Limb (tissue), 2 donors: ENCODE measurements around the gene SIGLEC1.

Experiments used
- DNase-seq, 2 donors: peaks; one replicate each; pipeline ENCODE4 v3.0.0-alpha.2; 2016; ENCODE audit errors: extremely low spot score in 2 of 2

The SIGLEC1 gene

DNA sequence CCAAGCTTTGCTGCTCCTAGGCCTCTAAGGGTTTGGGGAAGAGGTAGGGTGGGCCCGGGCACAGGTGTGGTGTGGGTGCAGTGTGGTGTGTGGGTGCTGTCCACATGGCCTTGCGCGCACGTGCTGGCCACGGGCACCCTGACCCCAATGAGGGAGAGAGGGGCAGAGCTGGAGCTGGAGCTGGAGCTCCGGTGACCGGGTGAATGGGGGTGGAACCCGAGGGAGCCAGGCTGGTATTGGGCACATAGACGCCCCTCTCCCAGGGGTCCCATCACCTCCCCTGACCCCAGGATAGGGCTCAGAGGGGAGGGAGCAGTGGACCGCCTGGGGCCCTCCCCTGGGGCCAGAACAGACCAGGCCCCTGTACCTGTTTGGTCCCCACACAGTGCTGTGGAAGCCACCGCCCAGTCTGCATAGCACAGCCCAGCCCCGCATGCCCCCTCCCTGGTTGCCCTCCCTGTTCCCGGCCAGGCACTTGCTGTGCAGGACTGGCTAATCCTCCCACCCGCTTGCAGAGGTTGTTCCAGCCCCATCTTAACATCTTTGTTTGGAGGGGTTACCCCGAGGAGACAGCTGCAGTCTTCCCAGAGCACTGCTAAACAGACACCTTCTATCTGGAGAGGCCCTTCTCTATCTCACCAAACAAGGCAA, 31.6 kb downstream of the SIGLEC1 start:
- DNase-seq, result no peak

DNA sequence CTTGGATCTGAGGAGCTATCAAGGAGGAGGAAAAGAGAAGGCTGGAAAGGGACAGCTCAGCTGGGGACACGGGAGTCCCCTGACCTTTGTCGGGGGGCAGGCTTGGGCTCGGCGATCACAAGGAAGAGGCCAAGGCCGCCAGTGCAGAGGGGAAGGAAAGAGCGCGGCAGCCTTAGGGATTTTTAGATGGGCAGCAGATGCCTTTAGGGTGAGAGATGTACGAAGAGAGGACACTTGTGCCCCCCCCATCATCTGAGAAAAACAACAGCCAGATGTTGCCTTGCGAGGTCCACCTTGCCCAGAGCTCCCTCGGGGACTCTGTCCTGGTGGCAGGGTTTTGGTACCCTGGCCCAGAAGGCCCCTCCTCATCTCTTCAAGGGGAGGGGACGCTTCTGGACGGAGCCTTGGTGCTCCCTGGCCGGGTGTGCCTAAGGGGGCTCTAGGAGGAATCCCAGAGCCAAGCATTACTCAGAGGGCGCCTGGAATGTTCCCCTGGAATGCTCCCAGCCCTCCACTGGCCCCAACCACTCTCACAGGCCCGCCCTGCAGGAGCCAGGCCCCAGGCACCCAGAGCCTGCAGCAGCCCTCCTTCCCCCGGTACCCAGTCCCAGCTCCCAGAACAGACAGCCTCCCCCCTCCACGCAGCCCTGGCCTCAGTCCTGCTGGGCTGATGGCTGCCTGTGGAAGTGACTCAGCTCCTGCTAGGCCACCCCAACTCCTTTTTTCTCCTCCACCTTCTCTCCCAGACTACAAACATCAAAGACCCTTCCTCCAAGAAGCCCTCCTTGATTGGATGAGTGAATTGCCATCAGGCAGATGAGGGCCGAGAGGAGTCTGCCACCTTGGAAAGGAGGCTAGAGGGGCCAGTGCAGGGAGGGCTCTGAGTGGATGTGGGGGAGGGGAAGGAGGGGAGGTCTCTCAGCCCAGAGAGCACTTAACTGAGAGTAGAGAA, 32.4 kb downstream of the SIGLEC1 start:
- DNase-seq, result no peak

DNA sequence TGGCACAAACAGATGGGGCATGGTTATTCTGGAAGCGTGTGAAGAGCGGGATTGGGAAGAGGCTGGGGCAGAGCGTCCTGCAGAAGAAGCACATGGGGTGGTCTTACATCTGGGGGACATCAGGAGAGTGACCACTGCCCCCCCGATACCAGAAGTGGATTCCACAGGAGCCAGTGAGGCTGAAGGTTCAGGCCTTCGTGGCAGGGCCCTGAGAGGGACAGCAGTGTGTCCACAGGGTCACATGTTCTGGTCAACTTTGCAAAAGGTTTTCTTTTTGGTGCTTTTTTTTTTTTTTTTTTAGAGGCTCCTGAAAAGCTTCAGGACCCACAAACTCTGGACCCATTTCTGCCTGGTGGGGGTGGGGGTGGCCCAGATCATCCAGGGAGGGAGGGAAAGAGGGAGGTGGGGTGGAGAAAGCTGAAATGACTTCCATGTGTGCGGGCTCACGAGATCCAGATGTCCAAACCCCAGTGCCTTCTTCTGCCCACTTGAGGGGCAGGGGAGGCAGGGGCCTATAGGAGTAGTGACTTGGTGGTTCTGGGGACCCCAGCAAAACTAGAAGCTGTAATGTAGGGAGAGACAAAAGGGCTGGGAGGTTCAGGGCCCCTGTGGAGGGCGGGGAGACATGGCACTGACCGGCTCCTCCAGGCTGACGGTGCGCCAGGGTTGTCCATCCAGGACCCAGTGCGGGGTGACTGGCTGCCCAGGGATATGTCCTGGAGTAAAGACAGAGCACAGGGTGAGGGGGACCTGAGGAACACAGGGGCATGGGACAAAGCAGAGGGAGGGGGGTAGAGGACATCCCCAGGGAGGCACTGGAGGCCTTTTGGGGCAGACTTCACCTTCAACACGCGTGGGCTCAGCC, 33.3 kb downstream of the SIGLEC1 start:
- DNase-seq, result no peak

DNA sequence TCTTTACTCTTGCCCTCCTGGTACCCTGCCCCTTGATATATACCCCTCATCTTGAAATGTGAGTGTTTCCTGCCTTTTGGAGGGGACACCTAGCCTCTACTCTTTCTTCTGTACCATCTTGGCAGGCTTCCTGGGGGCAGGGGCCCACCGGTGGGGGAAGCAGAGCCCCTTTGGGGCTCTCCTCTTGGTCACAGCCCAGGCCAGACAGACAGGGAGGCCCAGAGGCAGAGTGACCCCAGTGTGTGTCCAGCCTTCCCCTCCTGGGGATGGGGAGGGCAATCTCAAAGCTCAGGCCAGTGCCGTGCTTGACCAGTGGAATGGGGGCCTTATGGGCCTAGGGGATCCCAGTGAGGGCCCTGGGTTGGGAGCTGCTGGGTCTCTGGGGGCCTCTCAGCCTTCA, 34.2 kb downstream of the SIGLEC1 start:
- DNase-seq, result no peak

DNA sequence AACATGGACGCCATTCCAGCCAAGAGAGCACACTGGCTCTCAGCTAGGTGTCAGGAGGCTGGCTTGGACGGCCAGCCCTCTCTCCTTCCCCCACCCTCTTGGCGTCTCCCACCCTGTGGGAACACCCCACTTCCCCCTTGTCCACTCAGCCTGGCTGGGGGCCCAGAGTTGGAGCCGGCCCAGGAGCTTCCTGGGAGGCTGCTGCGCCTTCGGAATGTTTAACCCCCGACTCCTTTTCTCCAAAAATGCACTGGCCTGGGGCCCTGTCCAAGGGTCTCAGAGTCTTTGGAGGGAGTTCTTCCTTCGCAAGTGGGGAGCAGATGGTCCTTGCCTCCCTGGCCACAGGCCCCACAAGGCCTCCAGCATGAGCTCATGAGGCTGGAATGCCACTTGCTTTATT, 34.7 kb downstream of the SIGLEC1 start:
- DNase-seq, result no peak

DNA sequence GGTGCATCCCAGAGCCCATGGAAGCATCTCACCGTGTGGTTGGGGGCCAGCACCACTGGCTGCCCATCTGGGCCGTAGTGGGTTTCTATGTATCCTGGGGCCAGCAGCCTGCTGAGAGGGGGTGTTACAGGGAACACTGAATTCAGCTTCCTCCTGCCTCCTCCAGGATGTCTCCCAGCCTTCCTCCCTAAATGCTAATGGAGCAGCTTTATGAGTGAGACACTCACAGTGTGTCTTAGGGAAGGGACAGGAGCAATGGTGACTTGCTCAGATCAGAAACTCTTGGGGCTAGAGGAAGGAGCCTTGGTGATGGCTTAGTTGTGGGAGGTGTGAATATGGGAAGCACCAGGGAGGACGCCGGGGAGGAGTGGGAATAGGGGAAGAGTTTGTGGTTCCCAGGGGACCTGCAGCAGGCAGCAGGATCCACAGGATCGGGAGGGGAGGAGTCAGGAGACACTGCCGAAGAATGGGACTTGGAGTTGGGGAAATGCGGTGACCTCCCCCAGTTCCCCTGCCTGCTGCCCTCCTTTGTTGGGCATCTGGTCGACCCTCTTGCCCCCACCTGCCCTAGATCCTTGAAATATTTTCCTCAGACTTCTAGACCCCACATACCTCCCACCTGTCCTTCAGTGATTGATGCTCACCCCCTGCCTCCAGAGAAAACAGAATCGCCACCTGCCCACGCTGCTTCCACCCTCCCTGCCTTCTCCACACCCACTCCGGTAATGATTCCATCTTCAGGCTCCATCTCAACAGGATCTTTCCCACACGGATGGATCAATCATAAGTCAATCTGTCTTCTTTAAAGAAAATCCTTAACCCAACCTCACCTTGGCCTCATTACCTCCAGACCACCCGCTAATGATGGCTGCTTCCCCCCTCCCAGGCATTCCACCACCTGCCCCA, 37.2 kb downstream of the SIGLEC1 start:
- no peak for DNase-seq

DNA sequence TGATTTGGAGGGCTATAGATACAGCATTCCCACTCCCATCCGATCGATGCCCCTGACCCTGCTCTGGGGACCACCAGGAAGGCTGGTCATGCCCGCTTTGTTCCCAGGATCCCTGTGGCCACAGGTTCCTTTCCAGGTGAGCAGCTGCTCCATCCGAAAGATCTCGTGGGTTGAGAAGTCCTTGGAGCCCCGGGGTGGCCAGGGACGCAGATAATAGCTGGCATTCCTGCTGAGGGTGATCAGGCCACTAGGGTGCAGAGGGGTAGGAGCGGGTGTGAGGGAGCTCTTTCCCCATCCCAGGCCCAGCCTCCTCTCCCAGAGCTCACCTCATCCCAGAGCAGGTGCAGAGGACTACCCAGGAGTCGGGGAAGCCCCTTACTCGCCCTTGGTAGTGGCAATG, 38.0 kb downstream of the SIGLEC1 start:
- DNase-seq, result no peak

DNA sequence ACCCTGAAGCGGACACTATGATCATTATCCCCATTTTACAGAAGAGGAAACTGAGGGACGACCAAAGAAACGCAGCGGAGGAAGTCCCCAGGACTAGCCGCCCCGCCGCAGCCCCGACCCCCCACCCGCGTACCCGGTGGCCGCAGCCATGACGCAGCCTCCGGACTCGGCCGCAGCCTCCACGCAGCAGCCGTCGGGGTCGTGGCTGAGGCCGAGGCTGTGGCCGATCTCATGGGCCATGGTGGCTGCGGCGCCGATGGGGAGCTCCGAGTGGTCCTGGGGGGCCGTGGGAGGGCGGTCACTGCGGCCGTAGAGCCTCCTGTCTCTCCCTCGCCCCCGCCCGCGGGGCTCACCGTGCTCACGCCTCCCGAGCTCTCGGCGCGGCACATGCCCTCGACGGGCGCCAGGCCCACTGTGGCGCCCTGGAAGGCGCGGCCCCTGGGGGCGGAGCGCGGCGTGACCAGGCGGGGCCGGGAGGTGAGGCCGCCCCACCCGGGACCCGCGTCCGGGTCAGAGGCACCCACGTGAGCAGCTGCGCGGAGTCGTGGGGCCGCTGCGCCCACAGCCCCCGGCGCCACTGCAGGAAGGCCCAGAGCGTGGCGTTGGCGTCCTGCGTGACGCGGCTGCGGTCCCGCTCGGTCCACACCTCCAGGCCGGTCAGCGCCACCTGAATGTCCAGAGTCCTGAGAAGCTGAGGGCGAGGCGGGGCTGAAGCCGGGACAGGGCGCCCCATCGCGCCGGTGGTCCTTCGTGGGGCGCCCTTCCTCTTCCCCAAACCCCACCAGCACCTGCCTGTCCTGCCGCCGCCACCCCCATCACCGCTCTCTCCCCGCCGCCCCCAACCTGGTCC, 39.0 kb downstream of the SIGLEC1 start:
- DNase-seq, result no peak

DNA sequence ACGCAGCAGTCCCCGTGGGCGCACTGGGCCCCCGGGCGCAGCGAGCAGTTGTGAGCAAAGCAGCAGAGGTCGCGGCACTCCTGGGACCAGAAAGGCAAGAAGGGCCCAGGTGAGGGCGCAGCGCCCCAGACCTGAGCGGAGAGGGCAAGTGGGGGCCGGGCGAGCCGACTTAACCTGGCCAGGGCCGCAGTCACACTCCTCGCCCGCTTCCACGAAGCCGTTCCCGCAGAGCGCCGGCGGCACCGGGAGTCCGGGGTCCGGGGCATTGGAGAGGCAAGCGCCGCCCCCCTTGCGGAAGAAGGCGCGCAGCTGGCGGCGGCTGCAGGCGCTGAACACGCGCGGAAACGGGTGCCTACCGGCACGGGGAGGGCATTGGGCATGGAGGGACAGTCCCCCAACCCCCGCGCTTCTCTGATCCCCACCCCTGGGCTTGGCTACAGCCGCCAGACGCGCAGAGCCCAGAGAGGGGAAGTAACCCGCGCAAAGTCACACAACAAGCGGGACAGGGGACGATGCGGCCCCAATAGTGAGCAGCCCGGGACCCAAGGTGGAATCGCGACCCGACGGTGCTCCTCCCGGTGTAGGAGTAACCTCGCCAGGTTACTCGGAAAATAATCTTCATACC, 39.7 kb downstream of the SIGLEC1 start:
- no peak for DNase-seq

DNA sequence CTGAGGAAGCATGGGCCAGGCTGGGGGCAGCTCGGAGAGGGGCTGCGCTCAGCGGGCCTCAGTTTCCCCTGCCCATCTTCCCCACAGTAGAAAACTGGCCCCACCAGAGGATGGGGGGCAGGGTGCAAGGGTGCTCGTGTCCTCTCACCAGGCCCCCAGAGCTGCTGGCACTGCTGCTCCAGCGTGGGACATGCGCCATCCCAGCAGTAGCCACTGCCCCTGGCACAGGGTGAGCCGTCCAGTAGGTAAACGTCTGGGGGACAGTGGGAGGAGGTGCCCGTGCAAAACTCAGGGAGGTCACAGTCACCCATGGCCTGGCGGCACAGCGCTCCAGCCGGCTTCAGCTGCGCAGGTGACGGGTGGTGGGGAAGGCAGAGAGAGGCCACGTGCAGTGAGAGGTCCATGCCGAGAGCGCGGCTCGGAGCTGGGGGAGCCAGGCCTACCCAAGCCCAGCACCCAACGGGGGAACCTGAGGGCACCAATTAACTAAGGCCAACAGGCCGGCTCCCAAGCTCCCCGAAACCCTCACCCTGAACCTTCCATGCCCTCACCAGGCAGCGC, 40.3 kb downstream of the SIGLEC1 start:
- no peak for DNase-seq

DNA sequence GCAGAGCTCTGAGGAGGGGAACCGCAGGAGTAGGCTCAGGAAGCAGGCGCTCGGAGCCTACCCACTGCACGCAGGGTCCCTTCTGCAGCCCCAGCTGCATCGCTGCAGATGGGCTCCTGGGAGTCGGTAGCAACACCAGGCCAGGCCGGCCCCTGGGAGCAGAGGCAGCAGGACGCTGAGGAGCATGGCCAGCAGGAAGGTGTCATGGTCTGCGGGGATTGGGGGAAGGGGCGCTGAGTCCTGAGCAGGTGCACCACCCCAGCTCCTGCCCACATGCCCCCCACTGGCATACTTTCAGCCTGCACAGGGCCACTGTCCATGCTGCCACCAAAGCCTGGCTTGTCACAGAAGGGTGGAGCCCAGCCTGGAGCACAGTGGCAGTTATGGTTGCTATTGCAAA, 41.5 kb downstream of the SIGLEC1 start:
- DNase-seq, result no peak

DNA sequence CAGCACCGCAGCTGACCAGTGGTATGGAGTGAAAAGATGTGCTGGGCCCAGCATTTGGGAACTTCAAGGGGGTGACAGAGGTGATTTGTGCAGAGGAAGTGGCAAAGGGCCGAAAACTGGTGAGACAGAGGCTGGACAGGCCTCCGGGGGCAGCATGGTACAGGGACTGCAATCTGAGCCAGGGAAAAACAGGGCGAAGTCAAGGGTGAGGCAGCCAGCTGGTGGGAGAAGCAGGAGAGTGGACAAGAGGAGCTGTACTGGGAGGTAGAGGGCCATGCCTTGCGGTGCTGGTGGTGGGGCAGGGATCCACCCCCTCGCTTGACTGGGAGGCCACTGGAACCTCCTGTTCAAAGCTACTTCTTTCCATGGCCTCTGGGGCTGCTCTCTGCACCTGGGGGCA, 41.9 kb downstream of the SIGLEC1 start:
- no peak for DNase-seq

DNA sequence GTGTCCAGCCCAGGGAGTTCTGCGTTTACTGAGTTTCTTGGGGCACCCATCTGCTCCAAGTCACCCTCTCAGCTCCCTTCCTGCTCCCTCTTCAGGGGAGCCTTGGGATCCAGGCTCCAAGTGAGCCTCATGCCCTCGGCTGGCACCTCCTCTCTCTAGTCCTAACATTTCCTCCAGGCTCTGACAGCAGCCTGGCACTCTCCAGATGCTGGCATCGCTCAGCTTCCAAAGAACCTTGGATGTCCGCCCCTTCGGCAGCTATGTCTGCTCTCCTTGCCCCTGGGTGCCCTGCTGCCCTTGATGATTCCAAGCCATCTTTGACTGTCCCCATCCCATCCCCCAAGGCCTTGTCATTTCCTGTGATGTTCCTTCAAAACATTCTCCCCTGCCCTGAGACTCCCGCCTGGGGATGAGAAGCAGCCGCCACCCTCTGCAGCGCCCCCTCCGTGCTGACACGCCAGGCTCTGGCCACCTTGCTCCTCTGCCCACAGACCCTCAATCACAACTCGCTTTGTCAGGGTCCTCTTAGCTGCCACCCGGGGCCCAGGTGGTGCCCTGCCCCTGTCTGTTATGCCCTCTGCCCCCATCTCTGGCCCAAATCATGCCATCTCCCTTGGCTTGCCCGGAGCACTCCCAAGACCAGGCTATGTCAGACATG, 42.6 kb downstream of the SIGLEC1 start:
- no peak for DNase-seq

DNA sequence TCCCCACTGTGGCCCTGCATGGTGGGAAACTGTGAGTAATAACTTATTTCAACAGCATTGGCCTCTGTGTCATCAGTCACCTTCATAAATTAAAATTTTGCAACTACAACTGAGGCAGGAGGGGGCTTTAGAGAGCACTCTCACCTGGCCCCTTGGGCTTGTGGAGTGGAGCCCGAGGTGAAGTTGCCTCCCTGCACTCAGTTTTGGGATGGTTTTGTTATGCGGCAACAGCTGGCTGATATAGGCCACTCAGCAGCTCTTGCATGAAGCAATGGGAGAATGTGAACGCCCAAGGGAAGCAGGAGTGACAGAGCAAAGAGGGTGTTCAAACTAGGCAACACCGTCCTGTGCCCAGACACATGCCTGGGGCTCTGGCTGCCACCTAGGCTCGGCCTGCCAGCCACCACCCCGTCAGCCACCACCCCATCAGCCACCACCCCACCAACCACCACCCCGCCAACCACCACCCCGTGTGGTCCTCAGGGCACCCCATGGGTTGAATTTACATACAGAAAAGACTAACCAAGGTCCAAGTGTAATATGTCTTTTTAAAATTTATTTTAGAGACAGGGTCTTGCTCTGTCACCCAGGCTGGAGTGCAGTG, 44.9 kb downstream of the SIGLEC1 start:
- no peak for DNase-seq

DNA sequence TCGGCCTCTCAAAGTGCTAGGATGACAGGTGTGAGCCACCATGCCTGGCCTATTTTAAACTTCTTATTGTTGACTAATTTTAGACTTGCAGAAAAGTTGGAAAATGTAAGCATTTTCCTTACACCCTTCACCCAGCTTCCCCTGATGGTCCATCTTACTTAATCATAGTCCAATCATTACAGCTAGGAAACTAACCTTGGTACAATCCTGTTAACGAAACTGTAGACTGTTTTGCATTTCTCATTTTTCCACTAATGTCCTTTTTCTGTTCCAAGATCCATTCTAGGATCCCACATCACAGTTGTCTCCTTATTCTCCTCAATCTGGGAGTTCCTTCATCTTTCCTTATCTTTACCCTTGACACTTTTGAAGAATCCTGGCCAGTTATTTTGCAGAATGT, 48.5 kb downstream of the SIGLEC1 start:
- DNase-seq, result no peak

DNA sequence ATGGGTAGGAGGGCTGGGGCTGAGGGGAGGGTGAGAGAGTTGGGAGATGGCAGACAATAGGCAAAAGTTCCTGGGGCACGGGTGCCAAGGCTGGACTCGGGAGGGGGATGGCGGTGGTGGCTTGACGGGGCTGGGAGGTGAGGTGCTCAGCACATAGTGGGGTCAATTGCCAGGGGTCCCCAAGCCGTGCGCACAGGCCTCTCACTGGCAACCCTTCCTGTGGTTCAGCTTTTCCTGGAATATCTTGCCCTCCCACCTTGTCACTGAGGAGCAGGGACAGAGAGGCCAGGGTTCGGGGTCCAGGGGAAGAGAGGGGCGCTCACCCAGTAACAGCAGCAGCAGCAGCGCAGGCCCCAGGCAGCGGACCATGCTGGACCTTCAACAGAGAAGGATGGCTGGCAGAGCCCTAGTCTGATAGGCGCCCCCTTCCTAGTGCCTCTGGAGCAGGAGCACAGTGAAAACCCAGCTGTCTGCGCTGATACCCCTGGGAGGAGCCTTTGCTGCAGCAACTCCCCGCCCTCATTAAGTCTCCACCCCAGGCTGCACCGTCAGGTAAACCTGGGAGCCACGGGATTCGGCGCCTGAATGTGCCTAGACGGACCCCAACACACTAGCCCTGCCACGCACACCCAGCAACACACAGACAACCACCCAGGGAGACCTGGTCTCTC, 49.2 kb downstream of the SIGLEC1 start, which contains the start of gene GFRA4:
Gene GFRA4 (minus strand): TSS at position 369 of the 671 bp plus-strand sequence. CDS start 0 bp downstream, at position 369.
- no peak for DNase-seq
